Measurements from ENCODE around the gene EDRF1. TPM values are rescaled to one million over a fixed set of nuclear protein-coding genes. Genes with fewer than 3 reads are reported as not detected.

EDRF1 gene
- total and polyA plus RNA-seq, 2 of the 13 experiments (the other 11 are each of a cell fraction or from before 2014, with no cell fraction given): 16.9 to 26.7 TPM

DNA sequence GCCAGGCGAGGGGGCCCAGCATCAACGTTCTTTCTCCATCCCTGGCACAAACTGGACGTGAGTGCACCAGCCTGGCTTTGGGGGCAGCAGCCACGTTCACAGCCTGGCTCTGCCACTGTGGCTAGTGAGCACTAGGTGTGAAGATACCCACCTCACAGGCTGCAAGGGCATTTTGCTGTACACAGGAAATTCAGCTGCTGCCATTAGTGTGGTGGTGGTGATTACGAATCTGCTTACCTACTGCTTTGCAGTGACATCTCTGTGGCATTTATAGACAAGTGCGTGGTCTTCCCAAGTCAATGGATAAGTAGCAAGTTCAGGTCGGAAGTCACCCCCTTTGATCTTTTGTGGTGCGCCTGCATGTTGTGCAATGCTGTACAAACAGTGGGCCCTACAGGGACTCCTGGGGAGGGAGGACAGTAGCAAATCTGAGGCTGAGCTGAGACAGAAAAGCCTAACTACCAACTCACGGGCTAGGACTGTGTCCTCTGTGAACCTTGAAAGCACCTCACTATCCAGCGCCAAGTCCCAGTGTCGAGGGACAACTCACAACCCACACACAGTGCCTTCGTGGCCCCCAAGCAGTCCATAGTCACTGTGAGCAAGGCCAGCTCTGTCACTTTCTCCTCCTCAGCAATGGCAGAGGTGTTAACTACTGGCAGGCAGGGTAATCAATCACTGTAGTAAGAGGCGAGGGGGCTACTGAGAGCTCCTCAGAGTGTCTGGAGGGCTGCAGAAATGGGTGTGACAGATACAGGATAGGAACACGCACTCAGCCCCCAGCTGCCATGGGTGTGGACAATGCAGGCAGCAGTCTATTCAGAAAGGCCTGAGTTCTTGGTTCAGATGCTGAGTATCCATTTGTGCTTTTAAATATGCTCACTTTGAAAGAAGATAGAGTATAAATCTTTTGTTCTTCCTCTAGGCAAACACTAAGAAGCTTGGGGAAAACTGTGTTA is 73.1 kb downstream of the EDRF1 start (continued):
- peak; percentile 55; the same call in 1 of the 2 replicates for TF ChIP-seq ZNF430 (CRISPR knock-in tag; IDR thresholded peaks at IDR 0.05)
- peak; percentile 79 for TF ChIP-seq HHEX (CRISPR knock-in tag; IDR thresholded peaks at IDR 0.05)
- TF ChIP-seq SKIL (CRISPR knock-in tag; IDR thresholded peaks at IDR 0.05; ENCODE audit: borderline replicate concordance): peak; percentile 97
- peak; percentile 63; the same call in 1 of the 2 replicates for TF ChIP-seq ZNF691 (CRISPR knock-in tag; IDR thresholded peaks at IDR 0.05; ENCODE audit: borderline replicate concordance, low read depth)
- TF ChIP-seq RELA (CRISPR knock-in tag; IDR thresholded peaks at IDR 0.05): no peak
- peak; percentile 56 for TF ChIP-seq ATF1 (CRISPR knock-in tag; IDR thresholded peaks at IDR 0.05)
- no peak for TF ChIP-seq ZC3H13 (CRISPR knock-in tag; IDR thresholded peaks at IDR 0.05)
- no peak for TF ChIP-seq NFE2L1 (CRISPR knock-in tag; IDR thresholded peaks at IDR 0.05; ENCODE audit: borderline replicate concordance)
- peak; percentile 65; the same call in 1 of the 2 replicates for TF ChIP-seq SIX4 (CRISPR knock-in tag; IDR thresholded peaks at IDR 0.05)
- TF ChIP-seq ZNF556 (CRISPR knock-in tag; IDR thresholded peaks at IDR 0.05; ENCODE audit: borderline replicate concordance): peak; percentile 97
- TF ChIP-seq, protein P1, sequence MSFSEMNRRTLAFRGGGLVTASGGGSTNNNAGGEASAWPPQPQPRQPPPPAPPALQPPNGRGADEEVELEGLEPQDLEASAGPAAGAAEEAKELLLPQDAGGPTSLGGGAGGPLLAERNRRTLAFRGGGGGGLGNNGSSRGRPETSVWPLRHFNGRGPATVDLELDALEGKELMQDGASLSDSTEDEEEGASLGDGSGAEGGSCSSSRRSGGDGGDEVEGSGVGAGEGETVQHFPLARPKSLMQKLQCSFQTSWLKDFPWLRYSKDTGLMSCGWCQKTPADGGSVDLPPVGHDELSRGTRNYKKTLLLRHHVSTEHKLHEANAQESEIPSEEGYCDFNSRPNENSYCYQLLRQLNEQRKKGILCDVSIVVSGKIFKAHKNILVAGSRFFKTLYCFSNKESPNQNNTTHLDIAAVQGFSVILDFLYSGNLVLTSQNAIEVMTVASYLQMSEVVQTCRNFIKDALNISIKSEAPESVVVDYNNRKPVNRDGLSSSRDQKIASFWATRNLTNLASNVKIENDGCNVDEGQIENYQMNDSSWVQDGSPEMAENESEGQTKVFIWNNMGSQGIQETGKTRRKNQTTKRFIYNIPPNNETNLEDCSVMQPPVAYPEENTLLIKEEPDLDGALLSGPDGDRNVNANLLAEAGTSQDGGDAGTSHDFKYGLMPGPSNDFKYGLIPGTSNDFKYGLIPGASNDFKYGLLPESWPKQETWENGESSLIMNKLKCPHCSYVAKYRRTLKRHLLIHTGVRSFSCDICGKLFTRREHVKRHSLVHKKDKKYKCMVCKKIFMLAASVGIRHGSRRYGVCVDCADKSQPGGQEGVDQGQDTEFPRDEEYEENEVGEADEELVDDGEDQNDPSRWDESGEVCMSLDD (CRISPR knock-in tag; IDR thresholded peaks at IDR 0.05; ENCODE audit: borderline replicate concordance): peak; percentile 78; the same call in 1 of the 2 replicates
- TF ChIP-seq ZBTB42 (CRISPR knock-in tag; IDR thresholded peaks at IDR 0.05): no peak
- no peak for TF ChIP-seq ZBTB43 (CRISPR knock-in tag; conservative IDR thresholded peaks at IDR 0.05)
- no peak for TF ChIP-seq SNRNP70 (IDR thresholded peaks at IDR 0.05; ENCODE audit: low read depth, low read length)
- TF ChIP-seq, protein P2, sequence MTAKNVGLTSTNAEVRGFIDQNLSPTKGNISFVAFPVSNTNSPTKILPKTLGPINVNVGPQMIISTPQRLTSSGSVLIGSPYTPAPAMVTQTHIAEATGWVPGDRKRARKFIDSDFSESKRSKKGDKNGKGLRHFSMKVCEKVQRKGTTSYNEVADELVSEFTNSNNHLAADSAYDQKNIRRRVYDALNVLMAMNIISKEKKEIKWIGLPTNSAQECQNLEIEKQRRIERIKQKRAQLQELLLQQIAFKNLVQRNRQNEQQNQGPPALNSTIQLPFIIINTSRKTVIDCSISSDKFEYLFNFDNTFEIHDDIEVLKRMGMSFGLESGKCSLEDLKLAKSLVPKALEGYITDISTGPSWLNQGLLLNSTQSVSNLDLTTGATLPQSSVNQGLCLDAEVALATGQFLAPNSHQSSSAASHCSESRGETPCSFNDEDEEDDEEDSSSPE (CRISPR knock-in tag; IDR thresholded peaks at IDR 0.05): peak; percentile 58; the same call in 1 of the 2 replicates
- TF ChIP-seq HOXA7 (CRISPR knock-in tag; IDR thresholded peaks at IDR 0.05): no peak
- no peak for TF ChIP-seq PHB2 (IDR thresholded peaks at IDR 0.05; ENCODE audit: partially characterized antibody)
- TF ChIP-seq, protein P3, sequence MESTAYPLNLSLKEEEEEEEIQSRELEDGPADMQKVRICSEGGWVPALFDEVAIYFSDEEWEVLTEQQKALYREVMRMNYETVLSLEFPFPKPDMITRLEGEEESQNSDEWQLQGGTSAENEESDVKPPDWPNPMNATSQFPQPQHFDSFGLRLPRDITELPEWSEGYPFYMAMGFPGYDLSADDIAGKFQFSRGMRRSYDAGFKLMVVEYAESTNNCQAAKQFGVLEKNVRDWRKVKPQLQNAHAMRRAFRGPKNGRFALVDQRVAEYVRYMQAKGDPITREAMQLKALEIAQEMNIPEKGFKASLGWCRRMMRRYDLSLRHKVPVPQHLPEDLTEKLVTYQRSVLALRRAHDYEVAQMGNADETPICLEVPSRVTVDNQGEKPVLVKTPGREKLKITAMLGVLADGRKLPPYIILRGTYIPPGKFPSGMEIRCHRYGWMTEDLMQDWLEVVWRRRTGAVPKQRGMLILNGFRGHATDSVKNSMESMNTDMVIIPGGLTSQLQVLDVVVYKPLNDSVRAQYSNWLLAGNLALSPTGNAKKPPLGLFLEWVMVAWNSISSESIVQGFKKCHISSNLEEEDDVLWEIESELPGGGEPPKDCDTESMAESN (CRISPR knock-in tag; conservative IDR thresholded peaks at IDR 0.05): peak; percentile 72

All from HepG2 (cell line).